ENCODE results near the gene KCNH3. TPM values are rescaled to one million over a fixed set of nuclear protein-coding genes. Genes with fewer than 3 reads are reported as not detected.
A peak's percentile ranks its signal among the peaks of the same experiment; 100 is the strongest.

Gene KCNH3
- polyA plus RNA-seq, 4 donors, result 0.22 to 3.4 TPM; not detected in 2

- peak overlapping the region in 1 of 3 donors; percentile 47 for H3K27ac ChIP-seq (ENCODE audit: low read depth in 1 of 3, low read length in 2 of 3)
- 19 to 60% (median 27%) methylated on average over 6 of the region's 6 CpGs for WGBS, 3 donors
- H3K36me3 ChIP-seq (ENCODE audit: control insufficient read depth in 3 of 3, insufficient read depth in 2 of 3, low read depth in 1 of 3, low read length in 3 of 3), result peaks cover 0 to 10% (median 0%) of the 10 kb centered on the region in 3 donors
- H3K9me3 ChIP-seq (ENCODE audit: control insufficient read depth in 2 of 2, insufficient read depth in 1 of 2, low read depth in 1 of 2, low read length in 1 of 2), result no peaks in the 10 kb centered on the region
- peaks cover 4 to 22% (median 11%) of the 10 kb centered on the region in 3 donors for H3K27me3 ChIP-seq (ENCODE audit: control insufficient read depth in 3 of 3, insufficient read depth in 3 of 3, low read length in 3 of 3)
- FAIRE-seq (no peak), DNase-seq (peak in 1 of 2 donors; percentile 52)
- peaks cover 0 to 30% (median 0%) of the 10 kb centered on the region in 3 donors for H3K4me1 ChIP-seq (ENCODE audit: control insufficient read depth in 3 of 3, insufficient read depth in 2 of 3, low read depth in 1 of 3, low read length in 2 of 3)
- no peak overlapping the region for H3K4me3 ChIP-seq (ENCODE audit: low read depth in 1 of 3, low read length in 3 of 3)
These were observed 11.9 kb downstream of the KCNH3 start for GRCh38 chr12:49550693-49551252.

GRCh38 chr12:49552014-49552413 lies 13.2 kb downstream of the KCNH3 start:
- no peak overlapping the region for H3K27ac ChIP-seq (ENCODE audit: low read depth in 1 of 3, low read length in 2 of 3)
- H3K4me1 ChIP-seq (ENCODE audit: control insufficient read depth in 3 of 3, insufficient read depth in 2 of 3, low read depth in 1 of 3, low read length in 2 of 3), result peaks cover 0 to 30% (median 0%) of the 10 kb centered on the region in 3 donors
- 24 to 65% (median 28%) methylated on average over 7 of the region's 7 CpGs for WGBS, 3 donors
- H3K4me3 ChIP-seq (ENCODE audit: low read depth in 1 of 3, low read length in 3 of 3), result no peak overlapping the region
- DNase-seq (peak in 1 of 2 donors; percentile 30), FAIRE-seq (no peak)
- H3K9me3 ChIP-seq (ENCODE audit: control insufficient read depth in 2 of 2, insufficient read depth in 1 of 2, low read depth in 1 of 2, low read length in 1 of 2), result no peaks in the 10 kb centered on the region
- peaks cover 0 to 22% (median 4%) of the 10 kb centered on the region in 3 donors for H3K36me3 ChIP-seq (ENCODE audit: control insufficient read depth in 3 of 3, insufficient read depth in 2 of 3, low read depth in 1 of 3, low read length in 3 of 3)
- H3K27me3 ChIP-seq (ENCODE audit: control insufficient read depth in 3 of 3, insufficient read depth in 3 of 3, low read length in 3 of 3), result peaks cover 4 to 16% (median 10%) of the 10 kb centered on the region in 3 donors

DNA sequence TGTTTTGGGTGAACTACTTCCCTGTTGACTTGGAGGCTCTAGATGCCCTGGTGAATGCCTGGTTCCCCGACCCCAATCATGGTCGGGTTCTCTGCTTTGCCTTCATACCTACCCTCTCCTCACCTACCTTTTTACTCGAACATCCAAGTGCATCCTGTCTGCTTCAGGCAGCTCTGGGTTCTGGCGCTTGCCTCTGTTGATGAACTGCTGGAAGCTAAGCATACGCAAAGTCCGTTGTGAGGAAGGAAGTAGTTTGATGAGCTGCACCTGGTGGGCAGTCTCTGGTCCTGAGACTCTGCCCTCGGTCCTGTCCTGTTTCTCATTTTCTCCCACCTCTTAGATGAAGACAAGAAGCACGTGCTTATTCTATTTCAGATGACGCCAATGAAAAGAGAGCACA lies 13.6 kb downstream of the KCNH3 start:
- DNase-seq (no peak), FAIRE-seq (no peak)
- peaks cover 4 to 16% (median 10%) of the 10 kb centered on the region in 3 donors for H3K27me3 ChIP-seq (ENCODE audit: control insufficient read depth in 3 of 3, insufficient read depth in 3 of 3, low read length in 3 of 3)
- 50 to 64% (median 62%) methylated on average over 9 of the region's 9 CpGs for WGBS, 3 donors
- H3K4me3 ChIP-seq (ENCODE audit: low read depth in 1 of 3, low read length in 3 of 3), result no peak overlapping the region
- H3K36me3 ChIP-seq (ENCODE audit: control insufficient read depth in 3 of 3, insufficient read depth in 2 of 3, low read depth in 1 of 3, low read length in 3 of 3), result peaks cover 0 to 26% (median 5%) of the 10 kb centered on the region in 3 donors
- H3K27ac ChIP-seq (ENCODE audit: low read depth in 1 of 3, low read length in 2 of 3), result no peak overlapping the region
- no peaks in the 10 kb centered on the region for H3K9me3 ChIP-seq (ENCODE audit: control insufficient read depth in 2 of 2, insufficient read depth in 1 of 2, low read depth in 1 of 2, low read length in 1 of 2)
- H3K4me1 ChIP-seq (ENCODE audit: control insufficient read depth in 3 of 3, insufficient read depth in 2 of 3, low read depth in 1 of 3, low read length in 2 of 3), result peaks cover 0 to 30% (median 0%) of the 10 kb centered on the region in 3 donors

DNA sequence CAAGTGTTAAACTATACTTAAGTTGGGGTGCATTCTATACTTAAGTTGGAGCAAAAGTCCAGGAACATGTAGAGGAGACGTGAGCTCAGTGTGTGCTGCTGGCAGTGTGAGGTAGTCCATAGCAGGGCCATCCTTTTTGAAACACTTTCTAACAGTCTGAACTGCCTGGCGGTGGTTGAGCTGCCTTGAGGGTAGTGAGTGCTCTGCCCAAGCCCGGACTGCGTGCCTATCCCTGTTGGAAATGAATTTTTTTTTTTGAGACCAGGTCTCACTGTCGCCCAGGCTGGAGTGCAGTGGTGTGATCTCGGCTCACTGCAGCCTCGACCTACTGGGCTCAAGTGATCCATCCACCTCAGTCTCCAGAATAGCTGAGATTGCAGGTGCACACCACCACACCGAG lies 14.1 kb downstream of the KCNH3 start:
- Histone ChIP-seq H3K4me1 (ENCODE audit: control insufficient read depth in 3 of 3, insufficient read depth in 2 of 3, low read depth in 1 of 3, low read length in 2 of 3) (peaks cover 0 to 30% (median 0%) of the 10 kb centered on the region in 3 donors), H3K27me3 (ENCODE audit: control insufficient read depth in 3 of 3, insufficient read depth in 3 of 3, low read length in 3 of 3) (peaks cover 4 to 16% (median 10%) of the 10 kb centered on the region in 3 donors), H3K36me3 (ENCODE audit: control insufficient read depth in 3 of 3, insufficient read depth in 2 of 3, low read depth in 1 of 3, low read length in 3 of 3) (peaks cover 0 to 31% (median 9%) of the 10 kb centered on the region in 3 donors), H3K4me3 (ENCODE audit: low read depth in 1 of 3, low read length in 3 of 3) (no peak overlapping the region), H3K27ac (ENCODE audit: low read depth in 1 of 3, low read length in 2 of 3) (no peak overlapping the region), H3K9me3 (ENCODE audit: control insufficient read depth in 2 of 2, insufficient read depth in 1 of 2, low read depth in 1 of 2, low read length in 1 of 2) (no peaks in the 10 kb centered on the region)
- 77 to 84% (median 82%) methylated on average over 8 of the region's 8 CpGs for WGBS, 3 donors
- DNase-seq (no peak), FAIRE-seq (no peak)

DNA sequence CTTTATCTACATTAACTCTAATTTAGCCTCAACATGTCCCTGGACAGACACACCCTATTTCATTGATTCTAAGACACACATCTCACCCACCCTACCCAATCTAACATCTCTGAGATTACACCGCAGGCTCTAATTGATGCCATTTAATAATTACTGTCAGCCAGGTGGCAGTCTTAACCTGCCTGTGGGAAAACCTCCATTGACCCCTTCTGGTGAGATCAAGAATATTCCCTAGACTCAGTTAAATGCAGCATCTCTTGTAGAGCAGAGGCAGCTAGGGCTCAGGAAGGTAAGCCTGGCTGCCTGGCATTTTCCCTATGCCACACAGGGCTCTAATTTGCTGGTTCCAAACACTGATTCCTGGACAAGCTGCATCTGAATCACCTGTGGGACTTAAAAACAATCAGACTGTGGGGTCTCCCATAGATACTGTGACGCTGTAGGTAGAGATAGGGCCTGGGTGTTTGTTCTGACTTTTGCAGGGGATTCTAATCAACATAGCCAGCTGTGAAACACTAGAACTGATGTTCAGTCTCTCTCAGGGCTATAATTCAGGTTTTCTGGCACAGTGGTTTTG lies 14.8 kb downstream of the KCNH3 start:
- Histone ChIP-seq H3K4me1 (ENCODE audit: control insufficient read depth in 3 of 3, insufficient read depth in 2 of 3, low read depth in 1 of 3, low read length in 2 of 3) (peaks cover 0 to 27% (median 0%) of the 10 kb centered on the region in 3 donors), H3K9me3 (ENCODE audit: control insufficient read depth in 2 of 2, insufficient read depth in 1 of 2, low read depth in 1 of 2, low read length in 1 of 2) (no peaks in the 10 kb centered on the region), H3K27me3 (ENCODE audit: control insufficient read depth in 3 of 3, insufficient read depth in 3 of 3, low read length in 3 of 3) (peaks cover 4 to 10% (median 5%) of the 10 kb centered on the region in 3 donors), H3K4me3 (ENCODE audit: low read depth in 1 of 3, low read length in 3 of 3) (no peak overlapping the region), H3K27ac (ENCODE audit: low read depth in 1 of 3, low read length in 2 of 3) (no peak overlapping the region), H3K36me3 (ENCODE audit: control insufficient read depth in 3 of 3, insufficient read depth in 2 of 3, low read depth in 1 of 3, low read length in 3 of 3) (peaks cover under 1 to 38% (median 10%) of the 10 kb centered on the region in 3 donors)
- peak; percentile 48 to 60 for DNase-seq
- WGBS, 3 donors, result 48 to 57% (median 52%) methylated on average over 2 of the region's 2 CpGs
- no peak for FAIRE-seq

- Histone ChIP-seq H3K4me3 (ENCODE audit: low read depth in 1 of 3, low read length in 3 of 3) (no peak overlapping the region), H3K9me3 (ENCODE audit: control insufficient read depth in 2 of 2, insufficient read depth in 1 of 2, low read depth in 1 of 2, low read length in 1 of 2) (no peaks in the 10 kb centered on the region), H3K27me3 (ENCODE audit: control insufficient read depth in 3 of 3, insufficient read depth in 3 of 3, low read length in 3 of 3) (peaks cover 3 to 4% (median 4%) of the 10 kb centered on the region in 3 donors), H3K4me1 (ENCODE audit: control insufficient read depth in 3 of 3, insufficient read depth in 2 of 3, low read depth in 1 of 3, low read length in 2 of 3) (peaks cover 0 to 20% (median 0%) of the 10 kb centered on the region in 3 donors), H3K36me3 (ENCODE audit: control insufficient read depth in 3 of 3, insufficient read depth in 2 of 3, low read depth in 1 of 3, low read length in 3 of 3) (peaks cover 6 to 45% (median 10%) of the 10 kb centered on the region in 3 donors), H3K27ac (ENCODE audit: low read depth in 1 of 3, low read length in 2 of 3) (no peak overlapping the region)
- WGBS, 3 donors, result 80 to 86% (median 81%) methylated on average over 15 of the region's 15 CpGs
- FAIRE-seq, result no peak
- DNase-seq, result no peak
These were observed 15.4 kb downstream of the KCNH3 start for GRCh38 chr12:49554266-49554665.

- H3K4me3 ChIP-seq (ENCODE audit: low read depth in 1 of 3, low read length in 3 of 3), result no peak overlapping the region
- WGBS, 3 donors, result 81 to 86% (median 86%) methylated on average over 16 to 18 of the region's 18 CpGs
- no peaks in the 10 kb centered on the region for H3K27me3 ChIP-seq (ENCODE audit: control insufficient read depth in 3 of 3, insufficient read depth in 3 of 3, low read length in 3 of 3)
- no peaks in the 10 kb centered on the region for H3K9me3 ChIP-seq (ENCODE audit: control insufficient read depth in 2 of 2, insufficient read depth in 1 of 2, low read depth in 1 of 2, low read length in 1 of 2)
- H3K4me1 ChIP-seq (ENCODE audit: control insufficient read depth in 3 of 3, insufficient read depth in 2 of 3, low read depth in 1 of 3, low read length in 2 of 3), result peaks cover 0 to 5% (median 0%) of the 10 kb centered on the region in 3 donors
- DNase-seq (no peak), FAIRE-seq (no peak)
- peaks cover 15 to 59% (median 15%) of the 10 kb centered on the region in 3 donors for H3K36me3 ChIP-seq (ENCODE audit: control insufficient read depth in 3 of 3, insufficient read depth in 2 of 3, low read depth in 1 of 3, low read length in 3 of 3)
- H3K27ac ChIP-seq (ENCODE audit: low read depth in 1 of 3, low read length in 2 of 3), result no peak overlapping the region
These were observed 17.0 kb downstream of the KCNH3 start for GRCh38 chr12:49555631-49556390.

- FAIRE-seq (no peak), DNase-seq (no peak)
- Histone ChIP-seq H3K27me3 (ENCODE audit: control insufficient read depth in 3 of 3, insufficient read depth in 3 of 3, low read length in 3 of 3) (no peaks in the 10 kb centered on the region), H3K9me3 (ENCODE audit: control insufficient read depth in 2 of 2, insufficient read depth in 1 of 2, low read depth in 1 of 2, low read length in 1 of 2) (no peaks in the 10 kb centered on the region), H3K4me3 (ENCODE audit: low read depth in 1 of 3, low read length in 3 of 3) (no peak overlapping the region), H3K27ac (ENCODE audit: low read depth in 1 of 3, low read length in 2 of 3) (peak overlapping the region in 1 of 3 donors; percentile 14), H3K36me3 (ENCODE audit: control insufficient read depth in 3 of 3, insufficient read depth in 2 of 3, low read depth in 1 of 3, low read length in 3 of 3) (peaks cover 15 to 65% (median 16%) of the 10 kb centered on the region in 3 donors), H3K4me1 (ENCODE audit: control insufficient read depth in 3 of 3, insufficient read depth in 2 of 3, low read depth in 1 of 3, low read length in 2 of 3) (no peaks in the 10 kb centered on the region)
- 64 to 74% (median 65%) methylated on average over 12 of the region's 12 CpGs for WGBS, 3 donors
These were observed 17.8 kb downstream of the KCNH3 start for GRCh38 chr12:49556391-49557186.
